H9 (cell line): ENCODE results near the gene ASB18. TPM values are rescaled to one million over a fixed set of nuclear protein-coding genes. Genes with fewer than 3 reads are reported as not detected.
A peak's percentile ranks its signal among the peaks of the same experiment; 100 is the strongest.

ENCODE experiments used
- DNase-seq: peaks from one replicate; pipeline ENCODE4 v3.0.0-alpha.2; 2017
- H2AFZ ChIP-seq: one replicate; pipeline ENCODE4 v1.6.1; 2013; ENCODE audit warnings: mild to moderate bottlenecking, low read length, control low read depth, moderate library complexity
- H2AK5ac ChIP-seq: 2 replicates; pipeline ENCODE4 v1.6.1; 2013; ENCODE audit warnings: low read length, control low read depth, mixed read lengths; ENCODE audit not compliant: insufficient read length
- H2BK120ac ChIP-seq: one replicate; pipeline ENCODE4 v1.6.1; 2013; ENCODE audit warnings: low read depth, mild to moderate bottlenecking, low read length, control low read depth, inconsistent platforms; ENCODE audit not compliant: poor library complexity, severe bottlenecking
- H2BK12ac ChIP-seq: 2 replicates; pipeline ENCODE4 v1.6.1; 2013; ENCODE audit warnings: low read length, control low read depth, mixed read lengths, low read depth; ENCODE audit not compliant: insufficient read length
- H2BK15ac ChIP-seq: 2 replicates; pipeline ENCODE4 v1.6.1; 2013; ENCODE audit warnings: low read depth, low read length, control low read depth
- H2BK20ac ChIP-seq: one replicate; pipeline ENCODE4 v1.6.1; 2013; ENCODE audit warnings: low read depth, mild to moderate bottlenecking, low read length, control low read depth, inconsistent platforms; ENCODE audit not compliant: poor library complexity, severe bottlenecking
- H2BK5ac ChIP-seq: 2 replicates; pipeline ENCODE4 v1.6.1; 2013; ENCODE audit warnings: low read length, control low read depth, mixed read lengths; ENCODE audit not compliant: insufficient read length
- H3K14ac ChIP-seq: 2 replicates; pipeline ENCODE4 v1.6.1; 2013; ENCODE audit warnings: low read length, control low read depth; ENCODE audit not compliant: insufficient read depth
- H3K18ac ChIP-seq: 2 replicates; pipeline ENCODE4 v1.6.1; 2013; ENCODE audit warnings: low read depth, mild to moderate bottlenecking, mixed read lengths, low read length, control low read depth; ENCODE audit not compliant: insufficient read length
- H3K23ac ChIP-seq: 2 replicates; pipeline ENCODE4 v1.6.1; 2013; ENCODE audit warnings: low read length, control low read depth, mixed read lengths, low read depth; ENCODE audit not compliant: insufficient read length
- H3K23me2 ChIP-seq: 2 replicates; pipeline ENCODE4 v1.6.1; 2013; ENCODE audit warnings: low read depth, mild to moderate bottlenecking, mixed read lengths, low read length, control low read depth; ENCODE audit not compliant: insufficient read length, poor library complexity, severe bottlenecking
- H3K27ac ChIP-seq: 2 replicates; pipeline ENCODE4 v1.5.1; 2013; ENCODE audit warnings: low read length, control low read depth, mixed read lengths, low read depth; ENCODE audit not compliant: insufficient read length
- H3K27me3 ChIP-seq: 2 replicates; pipeline ENCODE4 v1.6.1; 2013; ENCODE audit warnings: low read length, control low read depth, inconsistent platforms; ENCODE audit not compliant: insufficient read depth
- H3K4ac ChIP-seq: 2 replicates; pipeline ENCODE4 v1.6.1; 2013; ENCODE audit warnings: low read depth, mild to moderate bottlenecking, control low read depth, inconsistent platforms, low read length, moderate library complexity
- H3K4me1 ChIP-seq: 2 replicates; pipeline ENCODE4 v1.6.1; 2013; ENCODE audit warnings: low read length, control low read depth, inconsistent platforms; ENCODE audit not compliant: insufficient read depth
- H3K4me2 ChIP-seq: 2 replicates; pipeline ENCODE4 v1.6.1; 2013; ENCODE audit warnings: low read length, control low read depth, mixed read lengths; ENCODE audit not compliant: insufficient read length, insufficient read depth
- H3K56ac ChIP-seq: 2 replicates; pipeline ENCODE4 v1.6.1; 2013; ENCODE audit warnings: low read depth, mild to moderate bottlenecking, mixed read lengths, low read length, control low read depth; ENCODE audit not compliant: insufficient read length
- H3K79me1 ChIP-seq: 2 replicates; pipeline ENCODE4 v1.6.1; 2013; ENCODE audit warnings: low read depth, mild to moderate bottlenecking, moderate library complexity, low read length, control low read depth, inconsistent platforms; ENCODE audit not compliant: insufficient read depth, poor library complexity, severe bottlenecking
- H3K79me2 ChIP-seq: 2 replicates; pipeline ENCODE4 v1.6.1; 2013; ENCODE audit warnings: low read length, control low read depth, inconsistent platforms; ENCODE audit not compliant: insufficient read depth
- H3K9ac ChIP-seq: 2 replicates; pipeline ENCODE4 v1.6.1; 2013; ENCODE audit warnings: low read length, control low read depth, mixed read lengths; ENCODE audit not compliant: insufficient read length; ENCODE audit errors: extremely low read depth
- H3K9me3 ChIP-seq: one replicate; pipeline ENCODE4 v1.6.1; 2013; ENCODE audit warnings: low read depth, low read length, inconsistent platforms; ENCODE audit not compliant: control insufficient read depth
- H3T11ph ChIP-seq: one replicate; pipeline ENCODE4 v1.6.1; 2013; ENCODE audit warnings: mild to moderate bottlenecking, low read length, control low read depth, inconsistent platforms
- H4K20me1 ChIP-seq: one replicate; pipeline ENCODE4 v1.6.1; 2013; ENCODE audit not compliant: control insufficient read depth, insufficient read length, insufficient read depth
- H4K5ac ChIP-seq: 2 replicates; pipeline ENCODE4 v1.6.1; 2013; ENCODE audit warnings: low read depth, mild to moderate bottlenecking, mixed read lengths, low read length, control low read depth; ENCODE audit not compliant: insufficient read length
- H4K8ac ChIP-seq: replicated peaks from 2 replicates; pipeline ENCODE4 v1.6.1; 2013; ENCODE audit warnings: low read length, control low read depth, mixed read lengths, low read depth; ENCODE audit not compliant: insufficient read length
- H4K91ac ChIP-seq: 2 replicates; pipeline ENCODE4 v1.6.1; 2013; ENCODE audit warnings: low read depth, mild to moderate bottlenecking, moderate library complexity, mixed read lengths, low read length, control low read depth; ENCODE audit not compliant: insufficient read length
- H3K27ac Mint-ChIP-seq, 3 experiments: 2 replicates in 2 of 3; 3 replicates in 1 of 3; pipeline ENCODE4 v1.8.0; 2020 to 2021; ENCODE audit warnings: mixed read lengths in 3 of 3, mild to moderate bottlenecking in 1 of 3, moderate library complexity in 1 of 3
- H3K27me3 Mint-ChIP-seq: 2 replicates; pipeline ENCODE4 v1.8.0; 2021; ENCODE audit warnings: low read depth, mild to moderate bottlenecking, moderate library complexity, mixed read lengths
- H3K36me3 Mint-ChIP-seq, 3 experiments: 2 replicates in 2 of 3; 3 replicates in 1 of 3; pipeline ENCODE4 v1.8.0; 2020 to 2021; ENCODE audit warnings: low read depth in 3 of 3, mixed read lengths in 3 of 3; ENCODE audit not compliant: insufficient read depth in 1 of 3
- H3K4me1 Mint-ChIP-seq, 2 experiments: 2 replicates each; pipeline ENCODE4 v1.8.0; 2020; ENCODE audit warnings: mixed read lengths in 2 of 2
- H3K4me3 Mint-ChIP-seq, 2 experiments: 2 replicates in 1 of 2; 3 replicates in 1 of 2; pipeline ENCODE4 v1.8.0; 2020 to 2021; ENCODE audit warnings: mild to moderate bottlenecking in 2 of 2, mixed read lengths in 2 of 2, moderate library complexity in 1 of 2
- H3K9me3 Mint-ChIP-seq, 2 experiments: 2 replicates in 1 of 2; 3 replicates in 1 of 2; pipeline ENCODE4 v1.8.0; 2020; ENCODE audit warnings: mild to moderate bottlenecking in 2 of 2, mixed read lengths in 2 of 2, moderate library complexity in 1 of 2
- CTCF ChIP-seq: fragments of 200-600 bp; sonication (generic); conservative IDR thresholded peaks from 3 replicates; pipeline ENCODE4 v1.8.0; 2021; ENCODE audit warnings: antibody characterized with exemption, mild to moderate bottlenecking
- WGBS: extraction: QIAGEN DNeasy Blood & Tissue Kit; methylation state at CpG from one replicate; pipeline ENCODE4 v1.1.7; 2013; ENCODE audit warnings: missing lambda C conversion rate, low lambda C conversion rate, mixed read lengths; ENCODE audit not compliant: insufficient read length; ENCODE audit errors: extremely low coverage; 5-methylcytosine and 5-hydroxymethylcytosine counted together
- total RNA-seq: library from RNA; stranded (reverse); gene quantifications from 2 replicates; pipeline ENCODE4 v1.2.1, GENCODE V29; 2021

ASB18 gene
- total RNA-seq, 1 experiment from 2014 or later: not detected

DNA sequence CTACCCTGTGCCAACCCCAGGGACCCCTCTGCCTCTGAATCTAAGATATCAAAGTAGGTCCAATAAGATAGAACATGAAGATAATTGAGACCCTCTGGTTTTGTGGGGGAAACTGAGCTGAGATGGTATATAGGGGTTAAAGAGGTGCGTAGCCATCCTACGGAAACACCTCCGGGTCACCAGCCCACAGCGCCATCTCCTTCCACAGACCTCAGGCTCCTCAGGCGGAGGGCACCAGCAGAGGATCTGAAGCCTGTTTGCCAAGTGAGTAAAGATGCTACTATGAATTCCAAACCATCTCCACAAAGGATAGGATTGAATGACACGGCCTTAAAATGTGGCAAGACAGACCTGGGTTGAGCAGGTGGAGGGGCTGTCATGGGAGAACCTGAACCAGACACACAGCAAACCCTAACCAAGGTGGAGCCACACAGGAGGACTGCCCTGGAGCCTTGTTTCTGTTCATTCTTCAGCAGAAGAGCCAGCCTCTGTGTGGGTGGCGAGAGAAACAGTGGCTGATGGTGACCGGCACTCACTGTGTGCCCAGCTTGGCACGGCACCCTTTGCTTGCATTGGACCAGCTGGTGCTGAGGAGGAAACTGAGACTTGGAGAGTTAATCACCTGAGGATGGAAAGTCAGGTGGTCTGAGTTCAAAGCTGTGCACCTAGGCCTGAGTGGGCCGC is 106.2 kb downstream of the ASB18 start:
- Histone ChIP-seq H2BK5ac (no peak overlapping the region), H3K4me1 (peaks cover 4% of the 10 kb centered on the region; the same call in 1 of the 2 replicates), H3K23ac (no peak overlapping the region), H3T11ph (no peak overlapping the region), H3K18ac (no peak overlapping the region), H2BK15ac (no peak overlapping the region), H4K20me1 (no peaks in the 10 kb centered on the region), H3K27me3 (peaks cover 44% of the 10 kb centered on the region; the same call in 1 of the 2 replicates), H2BK20ac (no peak overlapping the region), H2BK12ac (no peak overlapping the region), H3K79me2 (no peaks in the 10 kb centered on the region), H3K56ac (no peak overlapping the region), H3K4ac (no peak overlapping the region), H3K9ac (no peak overlapping the region), H3K23me2 (peaks cover 6% of the 10 kb centered on the region), H4K91ac (no peak overlapping the region), H3K79me1 (no peaks in the 10 kb centered on the region), H3K27ac (no peak overlapping the region), H3K9me3 (no peaks in the 10 kb centered on the region), H4K8ac (no peak overlapping the region), H2BK120ac (no peak overlapping the region), H3K14ac (no peak overlapping the region), H2AFZ (no peak overlapping the region), H2AK5ac (no peak overlapping the region), H3K4me2 (no peak overlapping the region), H4K5ac (no peak overlapping the region)
- Mint-ChIP-seq H3K4me3 (peak overlapping the region in 1 of 2 experiments; percentile 66; a peak in 2 of 5 replicates), H3K27ac (no peak overlapping the region), H3K9me3 (peaks cover 6 to 7% of the 10 kb centered on the region in 2 experiments), H3K4me1 (peaks cover 34 to 35% of the 10 kb centered on the region in 2 experiments), H3K36me3 (peaks cover 0 to 6% (median 0%) of the 10 kb centered on the region in 3 experiments; a peak in 2 of 7 replicates), H3K27me3 (peaks cover 99% of the 10 kb centered on the region)
- no CpG with 5 or more reads among the region's 10 CpGs for WGBS
- DNase-seq: no peak
- no peak for TF ChIP-seq CTCF
